NCI-H82 (cell line): ENCODE results near the gene CAPZA3.
A peak's percentile ranks its signal among the peaks of the same experiment; 100 is the strongest.
"Not testable (repeated sequence)": the region's sequence is repeated elsewhere in the genome, so short reads cannot be mapped to it uniquely, and the experiment has no call there.

Experiments used
- DNase-seq: peaks from one replicate; lab custom pipeline; 2025; lab: John Stamatoyannopoulos, UW

CAPZA3 gene

GRCh38 chr12:18737819-18738218 is at the start of gene CAPZA3, which contains the start of gene PLCZ1:
Gene CAPZA3 (plus strand): TSS chr12:18738119. CDS start chr12:18738269, 150 bp downstream.
Gene PLCZ1 (minus strand): TSS chr12:18738012. CDS start chr12:18737371, 641 bp downstream.
- DNase-seq = no peak

GRCh38 chr12:18689771-18690170 is 48.1 kb upstream of the CAPZA3 start:
- DNase-seq = no peak

GRCh38 chr12:18690653-18691052 is 47.3 kb upstream of the CAPZA3 start:
- no peak for DNase-seq

GRCh38 chr12:18693986-18694385 is 43.9 kb upstream of the CAPZA3 start:
- not testable (repeated sequence) for DNase-seq

GRCh38 chr12:18696971-18697602 is 40.8 kb upstream of the CAPZA3 start:
- DNase-seq = no peak

GRCh38 chr12:18700271-18700670 is 37.6 kb upstream of the CAPZA3 start:
- peak; percentile 11 for DNase-seq

DNA sequence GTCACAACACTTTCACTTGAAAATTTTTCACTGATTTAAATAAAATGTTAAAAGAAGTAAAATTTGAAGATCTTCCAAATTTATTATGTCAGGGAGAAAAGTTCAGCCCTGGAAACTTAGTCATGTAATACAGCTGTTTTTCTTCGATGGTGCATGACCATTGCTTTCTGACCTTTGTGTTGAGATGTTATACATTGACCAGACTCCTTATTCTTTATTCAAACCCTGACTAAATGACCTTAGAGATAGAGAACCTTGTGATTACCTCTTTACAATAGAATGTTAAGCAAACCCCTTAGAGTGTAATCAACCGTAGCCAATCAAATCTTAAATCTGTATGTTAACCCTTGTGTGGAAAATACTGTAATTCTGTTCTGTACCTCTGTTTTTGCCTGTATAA is 34.6 kb upstream of the CAPZA3 start:
- no peak for DNase-seq

DNA sequence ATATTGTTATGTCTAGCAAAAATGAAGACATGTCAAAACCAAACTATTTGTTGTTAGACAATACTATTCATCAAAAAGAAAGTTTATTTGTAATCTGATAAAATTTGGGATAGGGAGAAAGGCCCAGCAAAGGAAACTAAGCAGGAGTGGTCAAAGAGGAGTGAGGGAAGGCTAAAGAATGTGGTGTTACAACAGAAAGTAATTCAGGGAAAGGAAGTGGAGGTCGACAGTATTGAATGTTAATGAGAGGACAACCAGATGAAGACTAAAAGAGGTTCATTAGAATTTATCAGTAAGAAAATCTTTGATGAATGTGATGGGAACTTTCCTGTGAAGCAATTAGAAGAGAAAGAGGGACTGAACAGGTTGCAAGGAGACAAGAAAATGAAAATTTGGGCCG is 34.0 kb upstream of the CAPZA3 start:
- no peak for DNase-seq

DNA sequence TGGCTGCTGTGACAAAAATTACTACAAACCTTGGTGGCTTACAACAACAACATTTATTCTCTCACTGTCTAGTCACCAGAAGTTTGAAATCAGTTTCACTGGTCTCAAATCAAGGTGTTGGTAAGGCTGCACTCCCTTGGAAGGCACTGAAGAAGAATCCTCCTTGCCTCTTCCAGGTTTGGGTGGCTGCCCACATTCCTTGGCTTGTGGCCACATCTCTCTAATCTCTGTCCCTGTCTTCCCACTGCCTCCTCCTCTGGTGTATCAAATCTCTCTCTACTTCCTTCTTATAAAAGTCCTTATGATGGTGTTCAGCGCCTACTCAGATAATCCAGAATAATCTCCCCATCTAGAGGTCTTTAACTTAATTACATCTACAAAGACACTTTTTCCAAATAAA is 31.1 kb upstream of the CAPZA3 start:
- DNase-seq = peak; percentile 12

GRCh38 chr12:18716236-18716635 is 21.7 kb upstream of the CAPZA3 start:
- no peak for DNase-seq

GRCh38 chr12:18718462-18718861 is 19.5 kb upstream of the CAPZA3 start:
- no peak for DNase-seq

- DNase-seq = no peak
Observed at GRCh38 chr12:18719922-18720510, 17.9 kb upstream of the CAPZA3 start.

GRCh38 chr12:18720690-18721089 is 17.2 kb upstream of the CAPZA3 start:
- DNase-seq = no peak

DNA sequence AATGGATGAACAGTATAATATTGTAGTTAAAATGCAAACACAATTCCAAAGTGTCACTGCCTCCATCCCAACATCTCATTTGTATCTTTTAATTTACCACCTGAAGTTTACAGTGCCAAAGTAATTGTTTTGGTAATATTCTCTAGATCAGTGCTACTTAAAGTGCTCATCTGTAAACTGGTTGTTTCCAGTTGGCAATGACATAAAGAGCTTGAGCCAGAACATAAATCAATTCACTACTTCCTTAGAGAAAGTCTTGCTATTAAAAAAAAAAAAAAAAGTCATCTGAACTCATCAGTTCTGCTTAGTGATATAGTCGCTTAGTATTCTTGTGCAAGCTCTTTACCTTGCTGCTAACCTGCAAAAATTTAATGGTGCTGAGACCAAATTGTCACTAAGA is 16.5 kb upstream of the CAPZA3 start:
- DNase-seq = no peak

DNA sequence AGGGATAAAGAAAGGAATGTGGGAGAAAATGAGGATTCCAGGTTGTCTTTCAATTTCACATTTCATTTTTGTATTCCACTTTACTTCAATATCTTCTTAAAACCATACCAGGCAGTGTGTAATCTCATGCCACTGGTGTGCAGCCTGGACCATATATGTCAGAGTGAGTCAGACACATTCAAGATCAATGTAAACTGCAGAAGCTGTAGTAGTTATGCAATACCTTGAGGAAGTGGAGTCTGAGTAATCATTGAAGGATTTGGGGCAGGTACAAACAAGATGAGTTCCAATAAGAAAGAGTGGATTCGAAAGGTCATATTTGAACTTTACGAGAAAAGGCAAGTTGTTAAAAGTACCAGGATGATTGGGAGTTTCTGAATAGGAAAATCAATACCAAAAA is 14.2 kb upstream of the CAPZA3 start:
- DNase-seq = no peak

- no peak for DNase-seq
Observed at GRCh38 chr12:18731156-18731555, 6.8 kb upstream of the CAPZA3 start.

DNA sequence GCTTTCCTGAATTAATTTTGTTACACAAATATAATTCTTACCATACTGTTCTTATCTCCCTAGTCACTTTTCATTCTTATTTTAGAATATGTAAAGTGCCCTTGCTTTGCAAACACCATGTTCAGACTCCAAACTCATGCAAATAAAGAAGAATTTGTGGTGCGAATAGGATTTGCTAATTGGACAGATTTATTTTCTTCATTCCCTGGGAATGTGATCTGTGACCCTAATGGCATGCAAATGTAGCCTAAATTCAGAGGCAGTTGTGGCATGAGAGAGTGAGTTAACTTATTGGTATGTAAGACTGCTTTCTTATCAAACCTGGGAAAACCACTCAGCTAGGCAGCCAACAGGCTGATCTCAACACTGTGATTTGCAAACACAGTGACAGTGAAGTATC is 10.0 kb downstream of the CAPZA3 start:
- DNase-seq = no peak

DNA sequence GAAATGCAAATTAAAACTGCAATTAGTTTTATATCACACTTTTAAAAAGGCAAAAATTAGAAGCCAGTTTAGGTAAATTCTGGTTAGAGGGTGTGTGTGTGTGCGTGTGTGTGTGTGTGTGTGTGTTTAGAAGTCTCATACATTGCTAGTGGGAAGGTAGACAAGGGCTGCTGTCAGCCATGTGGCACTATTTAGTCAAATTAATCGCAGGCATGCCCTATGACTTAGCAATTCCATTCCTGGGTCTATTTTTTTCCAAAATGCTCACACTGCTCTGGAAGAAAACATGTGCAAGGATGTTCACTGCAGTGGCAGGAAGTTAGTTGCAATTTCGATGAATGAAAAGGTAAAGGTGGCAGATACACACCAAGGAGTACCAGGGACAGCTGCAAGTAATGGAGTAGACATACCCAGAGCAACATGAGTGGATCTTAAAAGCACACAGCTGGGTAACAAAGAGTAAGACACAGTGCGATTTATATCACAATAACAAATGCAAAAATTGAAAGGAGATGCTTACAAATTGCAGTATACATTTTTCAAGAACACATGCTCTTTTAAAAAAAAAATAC is 11.6 kb downstream of the CAPZA3 start:
- DNase-seq = no peak

DNA sequence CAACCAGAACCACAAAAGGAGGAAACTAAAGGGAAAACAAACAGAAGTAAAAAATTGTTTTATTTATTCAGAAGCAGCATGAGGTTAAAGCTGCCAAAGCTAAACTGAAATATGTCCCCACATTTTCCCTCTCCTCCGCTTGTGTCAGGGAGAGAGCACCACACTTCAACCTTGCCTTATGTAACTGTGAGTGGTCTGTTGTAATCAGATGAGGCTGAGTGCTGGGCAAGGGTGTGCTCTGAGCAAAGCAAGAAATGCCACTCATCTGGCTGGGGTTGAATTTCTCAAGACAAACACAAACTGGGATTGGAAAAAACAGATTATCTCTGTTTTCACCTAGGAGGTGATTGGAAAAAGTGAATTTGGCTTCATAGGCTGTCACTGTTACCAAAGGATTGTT is 12.2 kb downstream of the CAPZA3 start:
- no peak for DNase-seq

DNA sequence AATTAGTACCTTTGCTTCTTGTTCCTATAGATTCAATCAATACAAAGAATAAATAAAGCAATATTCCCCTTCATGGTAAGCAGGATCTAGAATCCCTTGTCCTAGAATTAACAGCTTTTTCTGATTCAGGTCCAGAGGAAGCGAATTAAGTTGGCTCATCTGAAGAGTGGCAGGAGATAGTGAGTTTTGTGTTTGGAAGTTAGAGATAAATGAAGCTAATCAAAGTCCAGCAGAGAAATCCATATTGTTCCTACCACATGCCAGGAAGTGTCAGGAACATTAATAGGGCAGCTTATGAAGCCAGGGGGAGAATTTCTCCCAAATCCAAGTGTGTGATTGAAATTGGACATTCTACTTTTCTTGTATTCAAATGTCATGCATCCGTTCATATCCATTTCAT is 13.9 kb downstream of the CAPZA3 start:
- no peak for DNase-seq

GRCh38 chr12:18752280-18752920 is 14.5 kb downstream of the CAPZA3 start:
- peak; percentile 44 for DNase-seq

- DNase-seq = peak; percentile 79
Observed at GRCh38 chr12:18752947-18753346, 15.0 kb downstream of the CAPZA3 start.

DNA sequence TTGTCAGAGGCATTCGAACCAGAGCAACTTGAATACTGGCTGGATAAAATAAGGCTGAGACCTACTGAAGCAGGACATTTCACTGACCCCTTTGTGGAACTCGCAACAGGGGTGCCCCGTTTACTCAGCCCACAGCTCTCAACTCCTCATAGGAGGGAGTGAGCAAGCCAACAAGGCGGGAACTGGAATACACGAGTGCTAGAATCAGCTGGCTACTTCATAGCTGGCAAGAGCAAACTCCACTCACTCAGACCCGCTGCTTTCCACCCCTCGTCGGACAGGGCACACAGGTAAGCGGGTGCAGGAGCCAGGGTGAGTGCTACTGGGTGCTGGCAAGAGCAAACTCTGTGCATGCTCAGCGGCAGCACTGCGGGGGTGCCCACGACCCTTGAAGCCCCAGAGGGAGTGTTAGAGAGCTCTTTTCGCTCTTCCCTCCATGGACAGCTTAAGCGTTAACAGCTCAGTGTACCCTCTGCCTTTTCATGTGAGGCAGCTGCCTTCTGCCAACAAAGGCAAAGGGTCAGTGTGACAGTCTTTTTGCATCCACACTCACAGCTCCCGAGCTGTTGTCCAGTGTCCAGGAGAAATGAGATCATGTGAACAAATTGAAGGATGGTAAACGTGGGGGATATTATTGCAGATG is 15.7 kb downstream of the CAPZA3 start:
- no peak for DNase-seq
